H1 (cell line): Measurements from ENCODE around the gene LRCH3. TPM values are rescaled to one million over a fixed set of nuclear protein-coding genes. Genes with fewer than 3 reads are reported as not detected.

Experiments
- CTCF ChIA-PET: fragments of 300-600 bp; sonication (Branson Sonifier 250); formaldehyde crosslinking; loops from one replicate; lab custom pipeline; 2021; ENCODE audit not compliant: partially characterized antibody; lab: Charles Lee
- POLR2A ChIA-PET: fragments of 300-600 bp; sonication (Branson Sonifier 250); formaldehyde crosslinking; loops from one replicate; lab custom pipeline; 2021; ENCODE audit warnings: inconsistent platforms; ENCODE audit not compliant: partially characterized antibody; lab: Charles Lee
- DNase-seq, 2 experiments: peaks; one replicate each; pipeline versions ENCODE4 v3.0.0 to v3.0.0-alpha.2; 2010 to 2022; ENCODE audit warnings: low spot score in 2 of 2, low read depth in 1 of 2, mixed read lengths in 1 of 2
- FAIRE-seq: peaks from 2 replicates; lab custom pipeline; 2011; peaks lifted over from hg19 to GRCh38; lab: Jason Lieb, UNC
- H2AFZ ChIP-seq: 2 replicates; pipeline ENCODE4 v1.8.1; 2012; ENCODE audit warnings: low read length, inconsistent platforms
- H2AK5ac ChIP-seq: 2 replicates; pipeline ENCODE4 v1.6.1; 2013; ENCODE audit warnings: low read depth, low read length
- H2BK120ac ChIP-seq: replicated peaks from 2 replicates; pipeline ENCODE3; 2013; ENCODE audit warnings: low read depth, low read length, inconsistent platforms
- H2BK12ac ChIP-seq: 2 replicates; pipeline ENCODE4 v1.6.1; 2013; ENCODE audit warnings: low read depth, low read length
- H2BK15ac ChIP-seq: 2 replicates; pipeline ENCODE4 v1.6.1; 2013; ENCODE audit warnings: low read length
- H2BK20ac ChIP-seq: 2 replicates; pipeline ENCODE4 v1.6.1; 2013; ENCODE audit warnings: low read length
- H2BK5ac ChIP-seq: 2 replicates; pipeline ENCODE4 v1.6.1; 2013; ENCODE audit warnings: low read depth, low read length
- H3K14ac ChIP-seq: 2 replicates; pipeline ENCODE4 v1.6.1; 2013; ENCODE audit warnings: inconsistent platforms; ENCODE audit not compliant: insufficient read length
- H3K18ac ChIP-seq: 2 replicates; pipeline ENCODE4 v1.6.1; 2013; ENCODE audit warnings: low read length; ENCODE audit errors: extremely low read depth
- H3K23ac ChIP-seq: 2 replicates; pipeline ENCODE4 v1.6.1; 2013; ENCODE audit warnings: inconsistent platforms; ENCODE audit not compliant: insufficient read length
- H3K23me2 ChIP-seq: 2 replicates; pipeline ENCODE4 v1.6.1; 2013; ENCODE audit warnings: low read depth, low read length
- H3K27ac ChIP-seq: 2 replicates; pipeline ENCODE4 v1.6.1; 2011; ENCODE audit warnings: low read depth, low read length, inconsistent platforms
- H3K27me3 ChIP-seq, 4 experiments: replicated peaks in 1 of 4; 1 replicate in 1 of 4; 2 replicates in 3 of 4; pipeline versions ENCODE4 v1.6.1 to v1.8.1; 2011 to 2013; ENCODE audit warnings: low read length in 3 of 4, mild to moderate bottlenecking in 3 of 4, inconsistent platforms in 2 of 4, mixed read lengths in 2 of 4, moderate library complexity in 1 of 4; ENCODE audit not compliant: control insufficient read depth in 3 of 4, insufficient read depth in 3 of 4; ENCODE audit errors: extremely low read depth in 1 of 4
- H3K36me3 ChIP-seq, 4 experiments: 2 replicates each; pipeline versions ENCODE4 v1.6.1 to v1.8.1; 2011 to 2013; ENCODE audit warnings: mild to moderate bottlenecking in 4 of 4, low read length in 3 of 4, moderate library complexity in 2 of 4, control low read depth in 1 of 4, inconsistent platforms in 1 of 4; ENCODE audit not compliant: insufficient read depth in 4 of 4, control insufficient read depth in 2 of 4
- H3K4ac ChIP-seq: replicated peaks from 2 replicates; pipeline ENCODE3; 2013; ENCODE audit warnings: low read length, low read depth, mixed read lengths, inconsistent platforms; ENCODE audit not compliant: insufficient read length
- H3K4me1 ChIP-seq, 4 experiments: replicated peaks in 1 of 4; 1 replicate in 1 of 4; 2 replicates in 3 of 4; pipeline versions ENCODE4 v1.6.1 to v1.8.1; 2011 to 2013; ENCODE audit warnings: low read length in 3 of 4, inconsistent platforms in 2 of 4, mixed read lengths in 1 of 4; ENCODE audit not compliant: insufficient read depth in 4 of 4, control insufficient read depth in 3 of 4
- H3K4me2 ChIP-seq, 2 experiments: 2 replicates each; pipeline versions ENCODE4 v1.6.1 to v1.8.1; 2011 to 2013; ENCODE audit warnings: low read depth in 2 of 2, low read length in 2 of 2, control low read depth in 1 of 2, inconsistent platforms in 1 of 2, mild to moderate bottlenecking in 1 of 2; ENCODE audit not compliant: insufficient read depth in 1 of 2
- H3K4me3 ChIP-seq, 4 experiments: fragments of 200-600, 300-600 bp in 1 of 4; sonication (generic), shearing (Covaris generic), sonication (Bioruptor Twin) in 1 of 4; 2 replicates each; pipeline versions ENCODE4 v1.5.1 to v1.8.1; 2011 to 2016; ENCODE audit warnings: low read length in 4 of 4, low read depth in 3 of 4, control low read depth in 2 of 4, inconsistent platforms in 2 of 4, mild to moderate bottlenecking in 2 of 4, mixed read lengths in 1 of 4, moderate library complexity in 1 of 4; ENCODE audit not compliant: insufficient read depth in 2 of 4; ENCODE audit errors: extremely low read depth in 1 of 4
- H3K56ac ChIP-seq: replicated peaks from 2 replicates; pipeline ENCODE3; 2013; ENCODE audit warnings: low read depth, mild to moderate bottlenecking, mixed read lengths, low read length, inconsistent platforms; ENCODE audit not compliant: insufficient read length
- H3K79me1 ChIP-seq: 2 replicates; pipeline ENCODE4 v1.6.1; 2013; ENCODE audit warnings: low read depth, low read length, control low read depth
- H3K79me2 ChIP-seq, 2 experiments: 2 replicates each; pipeline versions ENCODE4 v1.6.1 to v1.8.1; 2012 to 2013; ENCODE audit warnings: low read length in 2 of 2, mild to moderate bottlenecking in 2 of 2, inconsistent platforms in 1 of 2; ENCODE audit not compliant: insufficient read depth in 2 of 2, control insufficient read depth in 1 of 2
- H3K9ac ChIP-seq, 4 experiments: replicated peaks in 1 of 4; 1 replicate in 1 of 4; 2 replicates in 3 of 4; pipeline versions ENCODE4 v1.6.1 to v1.8.1; 2011 to 2013; ENCODE audit warnings: low read depth in 3 of 4, low read length in 3 of 4, control low read depth in 2 of 4, mild to moderate bottlenecking in 2 of 4, moderate library complexity in 2 of 4, inconsistent platforms in 1 of 4; ENCODE audit errors: extremely low read depth in 1 of 4
- H3K9me3 ChIP-seq, 2 experiments: 2 replicates each; pipeline versions ENCODE4 v1.6.1 to v1.8.1; 2012 to 2013; ENCODE audit warnings: mild to moderate bottlenecking in 2 of 2, moderate library complexity in 2 of 2, control low read depth in 1 of 2, inconsistent platforms in 1 of 2, low read depth in 1 of 2, low read length in 1 of 2, mixed read lengths in 1 of 2; ENCODE audit not compliant: insufficient read depth in 2 of 2
- H4K20me1 ChIP-seq, 2 experiments: replicated peaks in 1 of 2; 2 replicates each; pipeline versions ENCODE3 to v1.8.1; 2011 to 2013; ENCODE audit warnings: inconsistent platforms in 2 of 2, low read length in 2 of 2, mild to moderate bottlenecking in 1 of 2; ENCODE audit not compliant: insufficient read depth in 2 of 2, control insufficient read depth in 1 of 2
- H4K5ac ChIP-seq: 2 replicates; pipeline ENCODE4 v1.6.1; 2013; ENCODE audit warnings: low read length, low read depth, mixed read lengths, inconsistent platforms; ENCODE audit not compliant: insufficient read length
- H4K8ac ChIP-seq: 2 replicates; pipeline ENCODE4 v1.8.0; 2013; ENCODE audit warnings: mild to moderate bottlenecking, moderate library complexity, low read length, inconsistent platforms; ENCODE audit not compliant: insufficient read depth; ENCODE audit errors: extremely low read depth
- H4K91ac ChIP-seq: replicated peaks from 2 replicates; pipeline ENCODE3; 2013; ENCODE audit warnings: low read length, mixed read lengths, inconsistent platforms; ENCODE audit not compliant: insufficient read length
- BCL11A ChIP-seq, 2 experiments: IDR thresholded peaks; one replicate each; pipeline ENCODE4 v1.6.1; 2011; ENCODE audit warnings: low read depth in 2 of 2, low read length in 2 of 2, mild to moderate bottlenecking in 2 of 2
- CREB1 ChIP-seq: IDR thresholded peaks from 2 replicates; pipeline ENCODE4 v1.6.1; 2012; ENCODE audit warnings: inconsistent platforms
- E2F6 ChIP-seq: IDR thresholded peaks from 2 replicates; pipeline ENCODE4 v1.6.1; 2012; ENCODE audit warnings: inconsistent platforms
- GABPA ChIP-seq: IDR thresholded peaks from 2 replicates; pipeline ENCODE4 v1.6.1; 2011; ENCODE audit warnings: mild to moderate bottlenecking, low read length, moderate library complexity, borderline replicate concordance; ENCODE audit not compliant: insufficient read depth
- NANOG ChIP-seq: IDR thresholded peaks from 2 replicates; pipeline ENCODE4 v1.6.1; 2011; ENCODE audit warnings: low read length, low read depth, mild to moderate bottlenecking, inconsistent platforms; ENCODE audit not compliant: insufficient read depth, poor library complexity, severe bottlenecking
- POLR2A ChIP-seq, 2 experiments: IDR thresholded peaks; 1 replicate in 1 of 2; 2 replicates in 1 of 2; pipeline ENCODE4 v1.6.1; 2011; ENCODE audit warnings: low read depth in 2 of 2, low read length in 2 of 2, mild to moderate bottlenecking in 2 of 2; ENCODE audit errors: control extremely low read depth in 1 of 2
- RFX5 ChIP-seq: IDR thresholded peaks from 2 replicates; pipeline ENCODE4 v1.6.1; 2011; ENCODE audit warnings: low read depth, low read length, improper control_type of control experiment, borderline replicate concordance
- RNF2 ChIP-seq: fragments of 200-900, 300-1000 bp; sonication (generic); IDR thresholded peaks from 2 replicates; pipeline ENCODE4 v1.7.1; 2016; ENCODE audit warnings: borderline replicate concordance, low read depth, mild to moderate bottlenecking, antibody characterized with exemption, low read length; ENCODE audit not compliant: poor library complexity, severe bottlenecking; ENCODE audit errors: missing control alignments
- RXRA ChIP-seq: IDR thresholded peaks from 2 replicates; pipeline ENCODE4 v1.6.1; 2011; ENCODE audit warnings: low read depth, mild to moderate bottlenecking, low read length, moderate library complexity; ENCODE audit not compliant: insufficient read depth
- SIX5 ChIP-seq: IDR thresholded peaks from 2 replicates; pipeline ENCODE4 v1.6.1; 2011; ENCODE audit warnings: mild to moderate bottlenecking, low read depth, low read length
- TAF7 ChIP-seq: optimal IDR thresholded peaks from 2 replicates; pipeline ENCODE3; 2011; ENCODE audit warnings: low read depth, mild to moderate bottlenecking, inconsistent platforms, low read length, moderate library complexity, borderline replicate concordance
- USF2 ChIP-seq: IDR thresholded peaks from 2 replicates; pipeline ENCODE4 v1.6.1; 2011; ENCODE audit warnings: low read length, improper control_type of control experiment
- WGBS, 2 experiments: shearing (Covaris generic) in 1 of 2; methylation state at CpG; one replicate each; pipeline versions ENCODE4 v1.1.6 to v1.1.7; 2013 to 2015; ENCODE audit warnings: low lambda C conversion rate in 2 of 2, mixed read lengths in 2 of 2, inconsistent platforms in 1 of 2, low coverage in 1 of 2, missing lambda C conversion rate in 1 of 2; ENCODE audit not compliant: insufficient replicate concordance in 2 of 2, insufficient coverage in 1 of 2, insufficient read length in 1 of 2; ENCODE audit errors: extremely low coverage in 1 of 2, missing lambda C conversion rate in 1 of 2; 5-methylcytosine and 5-hydroxymethylcytosine counted together
- polyA plus RNA-seq, 7 experiments: library from polyadenylated mRNA; depleted of rRNA in 3 of 7; stranded (reverse) in 5 of 7; unstranded in 2 of 7; fragments of >200 nt in 5 of 7; fragments of 200-250 nt in 2 of 7; gene quantifications; 1 replicate in 5 of 7; 2 replicates in 1 of 7; 4 replicates in 1 of 7; pipeline versions ENCODE4 v1.2.1 to v1.2.3, GENCODE V29; 2011 to 2013; ENCODE audit warnings: missing spikeins in 2 of 7, mixed read lengths in 2 of 7
- total RNA-seq: library from RNA; stranded (reverse); fragmentation: NEBNext Ultra II Directional; extraction: Animal tissue kit (Norgen Biotek cat#: 25700); gene quantifications from 2 replicates; pipeline ENCODE4 v1.2.1, GENCODE V29; 2021

Gene LRCH3
- total and polyA plus RNA-seq, 2 of the 8 experiments (the other 6 are each of a cell fraction or from before 2014, with no cell fraction given), result 58.4 to 66.0 TPM

GRCh38 chr3:197888511-197888910, 97.5 kb downstream of the LRCH3 start:
- DNase-seq (no peak), FAIRE-seq (no peak)
- Histone ChIP-seq H3K27ac (no peak overlapping the region), H2BK5ac (no peak overlapping the region), H2AK5ac (no peak overlapping the region), H4K91ac (no peak overlapping the region), H3K9ac (no peak overlapping the region), H3K36me3 (peaks cover 0 to 3% (median 0%) of the 10 kb centered on the region in 4 experiments; a peak in 2 of 8 replicates), H3K9me3 (no peaks in the 10 kb centered on the region), H3K4me3 (no peak overlapping the region), H3K79me1 (no peaks in the 10 kb centered on the region), H3K79me2 (no peaks in the 10 kb centered on the region), H4K20me1 (no peaks in the 10 kb centered on the region), H3K23ac (no peak overlapping the region), H3K4ac (no peak overlapping the region), H3K4me2 (no peak overlapping the region), H3K4me1 (peaks cover 5 to 8% (median 7%) of the 10 kb centered on the region in 4 experiments; a peak in 3 of 7 replicates), H3K23me2 (no peaks in the 10 kb centered on the region), H2BK120ac (no peak overlapping the region), H2BK12ac (no peak overlapping the region), H2BK20ac (no peak overlapping the region), H2AFZ (no peak overlapping the region), H2BK15ac (no peak overlapping the region), H3K27me3 (no peaks in the 10 kb centered on the region), H3K18ac (no peak overlapping the region), H4K8ac (no peak overlapping the region), H3K14ac (no peak overlapping the region), H3K56ac (no peak overlapping the region), H4K5ac (no peak overlapping the region)
- ChIA-PET POLR2A (interaction anchor here (0.6 to 2.4 kb wide), 4 partner anchors 9 to 274 kb away, joined by 3 to 8 read pairs (median 4); no protein-coding TSS in a partner anchor), CTCF (interaction anchor here (0.6 to 1.6 kb wide), 4 partner anchors 15 to 160 kb away, joined by 3 to 6 read pairs (median 4); no protein-coding TSS in a partner anchor)
- 95% methylated on average over 1 of the region's 1 CpG; no CpG with 5 or more reads in 1 of the 2 experiments for whole genome bisulfite sequencing, 2 experiments
- no peak for TF ChIP-seq RXRA
- TF ChIP-seq RFX5, result no peak
- no peak for TF ChIP-seq TAF7
- no peak for TF ChIP-seq E2F6
- no peak for TF ChIP-seq USF2
- no peak for TF ChIP-seq POLR2A (IDR thresholded peaks at IDR 0.05; ENCODE audit: control extremely low read depth in 1 of 2, low read depth in 2 of 2, low read length in 2 of 2)
- TF ChIP-seq CREB1, result no peak
- TF ChIP-seq NANOG, result no peak
- no peak for TF ChIP-seq SIX5
- no peak for TF ChIP-seq RNF2
- no peak for TF ChIP-seq GABPA
- TF ChIP-seq BCL11A (IDR thresholded peaks at IDR 0.05; ENCODE audit: low read depth in 2 of 2, low read length in 2 of 2), result no peak
